T-helper 2 cell (primary cell): ENCODE results near the gene GTSE1.

Source experiments
- DNase-seq, 5 experiments: peaks; one replicate each; pipeline versions ENCODE4 v3.0.0 to v3.0.0-alpha.2; 2012 to 2022

The GTSE1 gene

GRCh38 chr22:46379066-46379930 is 82.6 kb downstream of the GTSE1 start:
- DNase-seq = no peak

GRCh38 chr22:46380069-46380468 is 83.4 kb downstream of the GTSE1 start:
- DNase-seq = no peak
